Measurements from ENCODE around the gene SMIM3. TPM values are rescaled to one million over a fixed set of nuclear protein-coding genes. Genes with fewer than 3 reads are reported as not detected.

The SMIM3 gene, protein sequence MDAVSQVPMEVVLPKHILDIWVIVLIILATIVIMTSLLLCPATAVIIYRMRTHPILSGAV
- total RNA-seq (2022; extraction: Qiagen RNA extraction; ENCODE audit: low read depth), result 3.0 to 4.4 TPM (median 3.6 TPM) in 5 replicates

DNA sequence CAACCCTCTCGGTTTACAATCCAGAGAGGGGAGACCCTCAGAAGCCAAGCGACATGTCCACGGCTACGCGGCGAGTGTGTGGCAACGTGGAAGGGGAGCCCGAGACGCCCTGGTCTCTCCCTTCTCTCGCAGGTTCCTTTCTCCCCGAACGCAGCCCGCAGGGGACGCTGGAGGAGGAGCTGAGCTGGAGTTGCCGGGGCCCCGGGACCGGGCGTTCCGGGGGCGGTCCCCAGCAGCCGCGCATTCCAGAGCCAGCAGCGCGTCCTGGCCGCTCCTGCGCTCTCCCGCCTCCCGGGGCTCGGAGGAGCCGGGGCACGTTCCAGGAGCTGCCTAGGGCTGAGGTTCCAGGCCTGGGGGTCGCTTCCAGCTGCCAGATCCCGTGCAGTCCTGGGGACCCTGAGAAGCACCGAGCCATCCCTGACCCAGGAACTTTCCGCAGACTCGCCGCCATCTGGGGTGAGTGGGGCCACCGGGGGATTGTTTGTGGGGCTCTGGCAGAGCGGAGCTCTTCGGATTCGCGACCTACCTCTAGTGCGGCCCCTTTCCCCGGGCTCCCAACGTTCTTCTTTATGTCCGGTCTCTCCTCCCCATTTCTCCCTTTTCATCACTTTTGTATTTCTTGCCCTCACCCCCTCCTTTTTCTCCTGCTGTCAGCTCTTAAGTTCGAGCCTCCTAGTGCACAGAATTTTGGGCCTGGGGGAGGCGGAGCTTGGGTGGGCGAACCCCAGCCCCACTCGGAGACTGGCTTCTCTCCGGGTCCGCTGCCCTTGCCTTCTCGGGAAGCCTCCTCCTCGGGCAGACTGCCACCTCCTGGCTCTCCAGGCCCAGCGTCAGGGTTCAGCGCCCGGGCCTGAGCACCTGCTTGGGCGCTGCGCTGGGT, at the start of gene SMIM3:
Gene SMIM3, plus strand, starts transcription at position 241 of the 880 bp plus-strand sequence. CDS start 16,684 bp downstream, outside the sequence.

DNA sequence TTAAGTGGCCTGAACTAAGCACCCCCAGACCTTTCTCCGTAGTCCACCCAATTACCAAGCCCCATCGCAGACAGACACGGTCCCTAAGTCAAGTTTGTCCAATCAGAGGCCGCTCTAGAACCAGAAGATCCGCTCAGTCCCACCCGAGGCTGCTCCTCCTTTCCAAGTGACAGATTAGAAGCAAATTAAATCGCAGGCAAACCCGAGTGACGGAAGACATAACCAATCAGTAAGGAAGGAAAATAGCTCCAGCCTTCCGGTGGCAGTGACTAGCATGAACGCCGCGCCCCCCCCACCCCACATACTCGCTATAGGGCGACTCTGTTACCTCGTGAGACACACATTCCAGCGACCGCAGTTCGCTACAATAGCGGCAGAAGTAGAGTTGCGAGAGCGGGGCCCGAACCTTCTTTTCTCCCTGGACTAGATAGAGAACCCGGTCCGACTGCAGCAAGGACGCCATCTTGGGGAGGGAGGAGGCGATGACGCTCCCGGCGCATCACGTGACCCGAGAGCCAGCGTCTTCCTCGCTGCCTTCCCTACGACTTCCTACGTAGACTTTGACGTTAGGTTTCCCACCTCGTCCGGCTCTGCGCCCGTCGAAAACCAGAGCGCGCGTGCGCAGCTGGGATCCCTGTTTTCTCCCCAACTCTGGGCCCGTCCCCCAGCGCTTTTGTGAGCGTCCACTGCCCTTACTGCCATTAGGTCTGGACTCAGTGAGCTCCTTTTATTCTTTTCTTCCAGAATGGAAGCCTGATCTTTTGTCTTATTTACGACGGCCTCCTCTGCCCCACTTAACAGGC, 19.8 kb upstream of the SMIM3 start, which contains the start of gene DCTN4:
Gene DCTN4, minus strand, starts transcription at position 487 of the 803 bp plus-strand sequence. Its CDS starts 24 bp downstream, at position 463.

DNA sequence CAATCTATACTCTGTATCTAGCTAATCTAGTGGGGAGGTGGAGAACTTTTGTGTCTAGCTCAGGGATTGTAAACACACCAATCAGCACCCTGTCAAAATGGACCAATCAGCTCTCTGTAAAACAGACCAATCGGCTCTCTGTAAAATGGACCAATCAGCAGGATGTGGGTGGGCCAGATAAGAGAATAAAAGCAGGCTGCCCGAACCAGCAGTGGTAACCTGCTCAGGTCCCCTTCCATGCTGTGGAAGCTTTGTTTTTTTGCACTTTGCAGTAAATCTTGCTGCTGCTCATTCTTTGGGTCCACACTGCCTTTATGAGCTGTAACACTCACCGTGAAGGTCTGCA, 67.7 kb downstream of the SMIM3 start, which contains the start of gene IRGM:
Gene IRGM, plus strand, starts transcription at position 214 of the 346 bp plus-strand sequence. CDS start 1,603 bp downstream, outside the sequence.

Other genes with a start within 250 kb of the SMIM3 start
- gene SYNPO, start 138.1 kb upstream of the SMIM3 start, total RNA-seq (2022; extraction: Qiagen RNA extraction; ENCODE audit: low read depth), result 25.3 to 32.6 TPM (median 29.7 TPM) in 5 replicates
- 0.05 to 0.09 TPM (median 0.06 TPM) in 4 of 5 replicates, not detected in the other for gene MYOZ3, start 117.5 kb upstream of the SMIM3 start, total RNA-seq (2022; extraction: Qiagen RNA extraction; ENCODE audit: low read depth)
- gene RBM22, start 77.7 kb upstream of the SMIM3 start, total RNA-seq (2022; extraction: Qiagen RNA extraction; ENCODE audit: low read depth), result 47.8 to 57.5 TPM (median 51.0 TPM) in 5 replicates
- gene DCTN4, start 19.7 kb upstream of the SMIM3 start, total RNA-seq (2022; extraction: Qiagen RNA extraction; ENCODE audit: low read depth), result 17.3 to 19.8 TPM (median 18.4 TPM) in 5 replicates
- 0.13 to 0.40 TPM in 2 of 5 replicates, not detected in the others for gene IRGM, start 67.8 kb downstream of the SMIM3 start, total RNA-seq (2022; extraction: Qiagen RNA extraction; ENCODE audit: low read depth)
- gene ZNF300, start 126.2 kb downstream of the SMIM3 start, total RNA-seq (2022; extraction: Qiagen RNA extraction; ENCODE audit: low read depth), result 2.3 to 3.1 TPM (median 2.6 TPM) in 5 replicates
- gene GPX3, start 241.8 kb downstream of the SMIM3 start, total RNA-seq (2022; extraction: Qiagen RNA extraction; ENCODE audit: low read depth), result 14.0 to 19.3 TPM (median 17.8 TPM) in 5 replicates